NCI-H1930 (cell line): ENCODE measurements around the gene NFAT5.
"Not testable (repeated sequence)": the region's sequence is repeated elsewhere in the genome, so short reads cannot be mapped to it uniquely, and the experiment has no call there.

Experiments
- DNase-seq, 2 experiments: peaks; one replicate each; lab custom pipeline; 2025; lab: John Stamatoyannopoulos, UW

The NFAT5 gene

GRCh38 chr16:69565671-69566239, at the start of gene NFAT5:
Gene NFAT5, plus strand, starts transcription at chr16:69565966. Its CDS starts 336 bp downstream, at chr16:69566302.
- peak; percentile 48 to 68 for DNase-seq

GRCh38 chr16:69517914-69518313, 47.9 kb upstream of the NFAT5 start:
- DNase-seq = not testable (repeated sequence)

- no peak for DNase-seq
Observed at GRCh38 chr16:69520413-69520799, 45.4 kb upstream of the NFAT5 start.

GRCh38 chr16:69520800-69521602, 44.8 kb upstream of the NFAT5 start:
- DNase-seq = no peak

- DNase-seq = no peak
Observed at GRCh38 chr16:69522041-69522578, 43.7 kb upstream of the NFAT5 start.

GRCh38 chr16:69522732-69523404, 42.9 kb upstream of the NFAT5 start:
- peak in 1 of 2 experiments; percentile 1 for DNase-seq

GRCh38 chr16:69523566-69524305, 42.0 kb upstream of the NFAT5 start:
- DNase-seq = no peak

GRCh38 chr16:69526831-69527655, 38.7 kb upstream of the NFAT5 start:
- DNase-seq = no peak

- no peak for DNase-seq
Observed at GRCh38 chr16:69531988-69532387, 33.8 kb upstream of the NFAT5 start.

GRCh38 chr16:69532641-69533455, 32.9 kb upstream of the NFAT5 start:
- no peak for DNase-seq

- no peak for DNase-seq
Observed at GRCh38 chr16:69534720-69535119, 31.0 kb upstream of the NFAT5 start.

- no peak for DNase-seq
Observed at GRCh38 chr16:69535123-69536050, 30.4 kb upstream of the NFAT5 start.

- no peak for DNase-seq
Observed at GRCh38 chr16:69537706-69538080, 28.1 kb upstream of the NFAT5 start.

- DNase-seq = no peak
Observed at GRCh38 chr16:69538808-69539207, 27.0 kb upstream of the NFAT5 start.

GRCh38 chr16:69542974-69543373, 22.8 kb upstream of the NFAT5 start:
- DNase-seq = no peak

- no peak for DNase-seq
Observed at GRCh38 chr16:69544088-69544487, 21.7 kb upstream of the NFAT5 start.

GRCh38 chr16:69546663-69547062, 19.1 kb upstream of the NFAT5 start:
- DNase-seq = not testable (repeated sequence)

GRCh38 chr16:69553332-69553731, 12.4 kb upstream of the NFAT5 start:
- no peak for DNase-seq

GRCh38 chr16:69554495-69554894, 11.3 kb upstream of the NFAT5 start:
- no peak for DNase-seq
